ENCODE measurements around the gene PTPRU.

PTPRU gene

GRCh38 chr1:29365906-29366670 is 129.8 kb downstream of the PTPRU start:
- DNase-seq (ENCODE audit: low read depth) = no peak

GRCh38 chr1:29368936-29369932 is 132.9 kb downstream of the PTPRU start:
- DNase-seq (ENCODE audit: low read depth) = no peak

- no peak for DNase-seq (ENCODE audit: low read depth)
Measured at GRCh38 chr1:29370067-29370466, 133.7 kb downstream of the PTPRU start.

GRCh38 chr1:29371332-29371731 is 135.0 kb downstream of the PTPRU start:
- DNase-seq (ENCODE audit: low read depth) = no peak

- no peak for DNase-seq (ENCODE audit: low read depth)
Measured at GRCh38 chr1:29372108-29372507, 135.8 kb downstream of the PTPRU start.

All from stimulated activated CD8-positive, alpha-beta memory T cell treated with anti-CD3 and anti-CD28 coated beads, Interleukin-12 subunit alpha, Interleukin-12 subunit beta, amount 100 ng/mL, for 4 hours (primary cell).